Measurements from ENCODE around the gene CLEC1A.
A peak's percentile ranks its signal among the peaks of the same experiment; 100 is the strongest.

CLEC1A gene

GRCh38 chr12:10101042-10101579 lies 2.3 kb upstream of the CLEC1A start:
- peak; percentile 31 for DNase-seq

DNA sequence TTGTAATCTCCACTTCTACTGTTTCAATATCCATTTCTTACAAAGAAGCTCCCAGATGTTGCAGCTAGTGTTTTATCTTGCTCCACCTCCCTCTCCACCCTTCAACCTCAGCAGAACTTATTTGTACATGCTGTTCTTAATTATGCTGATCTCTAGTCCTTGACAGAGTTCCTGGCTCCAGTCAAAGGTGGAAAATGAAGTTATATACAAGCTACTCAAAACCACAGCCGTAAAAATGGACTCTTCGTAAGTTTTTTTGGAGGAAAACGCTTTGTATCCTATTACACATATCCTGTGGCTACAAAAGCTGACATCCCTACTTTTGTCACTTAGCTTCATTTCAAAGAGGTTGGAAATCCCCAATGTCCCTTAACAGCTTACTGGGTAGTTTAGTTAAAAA lies 1.3 kb downstream of the CLEC1A start:
- DNase-seq, result no peak

GRCh38 chr12:10095971-10096370 lies 2.8 kb downstream of the CLEC1A start:
- DNase-seq, result no peak

DNA sequence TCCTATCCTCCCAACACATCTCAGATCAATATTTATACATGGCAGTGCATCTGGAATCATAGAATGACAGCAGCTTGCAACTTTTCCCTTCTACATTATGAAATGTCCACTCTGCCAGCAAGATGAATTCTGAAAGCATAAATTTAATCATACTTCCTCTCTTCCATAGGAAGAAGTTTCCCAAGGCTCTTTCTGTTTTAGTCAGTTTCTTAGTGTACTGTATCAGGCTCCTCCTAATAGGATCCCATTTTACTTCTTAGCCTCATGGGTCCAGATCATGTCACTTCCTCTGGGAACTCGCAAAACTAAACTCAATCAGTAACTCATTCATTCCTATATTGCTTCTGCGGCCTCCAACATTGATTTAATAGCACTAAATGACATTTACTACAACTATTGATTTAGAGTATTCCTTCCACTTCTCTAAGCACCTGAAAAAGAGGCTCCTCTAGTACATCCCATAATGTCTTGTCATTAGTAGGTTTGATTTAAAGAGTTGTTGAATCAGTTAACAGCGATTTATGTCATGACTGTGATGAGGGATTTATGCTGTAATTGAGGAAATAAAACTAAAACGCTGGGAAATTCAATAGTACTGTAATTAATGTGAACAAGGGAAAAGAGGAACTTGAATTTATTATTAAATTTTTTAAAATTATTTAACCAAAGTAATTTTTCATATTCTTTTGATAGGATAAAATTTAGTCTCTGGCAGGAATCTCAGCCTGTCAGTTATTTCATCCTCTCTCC lies 4.0 kb downstream of the CLEC1A start:
- DNase-seq, result no peak

DNA sequence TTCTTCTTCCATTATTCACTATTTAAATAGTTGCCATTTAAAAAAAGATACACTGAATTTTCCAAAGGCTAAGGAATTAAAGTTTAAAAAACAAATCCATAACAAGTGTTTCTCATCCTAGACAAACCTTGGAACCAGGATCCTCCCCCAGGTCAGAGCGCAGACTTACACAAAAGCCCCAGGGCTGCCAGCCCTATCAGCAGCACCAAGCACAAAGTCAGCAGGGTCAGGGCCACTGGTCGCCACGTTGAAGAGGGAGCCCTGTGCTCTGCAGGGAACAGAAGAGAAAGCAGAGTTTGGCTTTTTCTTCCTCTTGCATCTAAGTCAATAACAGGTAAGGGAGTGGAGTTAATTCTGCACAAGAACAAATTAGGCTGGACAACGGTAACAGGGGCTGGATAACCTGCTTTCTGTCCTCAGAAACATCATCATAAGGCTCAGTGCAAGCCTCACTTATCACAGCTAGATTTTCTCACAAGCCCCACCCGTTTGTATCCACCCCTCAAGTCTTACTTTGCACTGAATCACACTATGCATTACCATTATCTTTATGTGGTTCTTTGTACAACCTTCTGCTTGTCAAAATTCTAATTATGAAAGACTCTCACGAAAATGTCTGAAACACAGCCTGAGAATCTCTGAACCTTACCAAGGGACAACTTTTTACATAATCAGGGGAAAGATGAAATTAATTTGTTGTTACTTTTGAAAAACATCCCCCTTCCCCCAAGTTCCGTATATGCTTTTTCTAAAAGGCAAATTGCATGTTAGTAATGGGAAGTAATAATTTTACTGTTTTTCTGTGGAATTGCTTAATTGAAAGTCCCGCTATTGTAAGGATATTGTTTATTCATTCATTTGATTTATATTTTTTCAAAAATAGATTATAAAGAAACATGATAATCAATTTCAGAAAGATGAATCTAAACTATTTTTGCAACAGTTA lies 9.6 kb downstream of the CLEC1A start:
- no peak for DNase-seq

GRCh38 chr12:10088031-10088430 lies 10.8 kb downstream of the CLEC1A start:
- no peak for DNase-seq

GRCh38 chr12:10086387-10086786 lies 12.4 kb downstream of the CLEC1A start:
- no peak for DNase-seq

DNA sequence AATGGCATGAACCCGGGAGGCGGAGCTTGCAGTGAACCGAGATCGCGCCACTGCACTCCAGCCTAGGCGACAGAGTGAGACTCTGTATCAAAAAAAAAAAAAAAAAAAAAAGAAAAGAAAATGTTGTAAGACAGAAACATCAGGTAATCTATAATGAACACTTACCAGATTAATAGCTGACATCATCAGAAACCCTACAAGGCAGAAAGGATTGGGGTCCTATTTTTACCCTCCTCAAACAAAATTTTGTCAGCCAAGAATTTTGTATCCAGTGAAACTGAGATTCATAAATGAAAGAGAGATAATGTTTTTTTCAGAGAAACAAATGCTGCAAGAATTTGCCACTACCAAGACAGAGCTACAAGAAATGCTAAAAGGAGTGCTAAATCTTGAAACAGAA lies 14.1 kb downstream of the CLEC1A start:
- DNase-seq, result no peak

- DNase-seq, result no peak
Measured at GRCh38 chr12:10082117-10082874, 16.5 kb downstream of the CLEC1A start.

DNA sequence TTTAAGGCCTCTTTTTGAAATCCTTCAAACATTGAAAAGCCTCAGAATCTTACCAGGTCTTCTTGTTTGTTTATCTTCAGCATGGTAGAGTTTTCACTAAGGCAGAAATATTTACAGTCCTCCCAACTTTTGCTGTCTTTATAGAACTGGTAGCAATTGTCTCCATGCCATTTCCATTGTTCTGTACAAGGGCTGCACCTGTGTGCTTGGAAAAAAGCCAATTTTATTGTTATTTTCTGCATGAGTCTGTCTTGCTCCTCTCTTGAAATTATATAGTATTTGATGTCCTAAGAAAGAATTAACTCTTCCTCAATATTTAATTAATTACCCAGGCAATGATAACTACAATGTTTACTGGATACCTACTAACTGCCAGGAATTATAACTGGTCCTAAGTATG lies 23.3 kb downstream of the CLEC1A start:
- no peak for DNase-seq

- DNase-seq, result no peak
Measured at GRCh38 chr12:10073261-10073660, 25.5 kb downstream of the CLEC1A start.

GRCh38 chr12:10072131-10072530 lies 26.7 kb downstream of the CLEC1A start:
- DNase-seq, result no peak

DNA sequence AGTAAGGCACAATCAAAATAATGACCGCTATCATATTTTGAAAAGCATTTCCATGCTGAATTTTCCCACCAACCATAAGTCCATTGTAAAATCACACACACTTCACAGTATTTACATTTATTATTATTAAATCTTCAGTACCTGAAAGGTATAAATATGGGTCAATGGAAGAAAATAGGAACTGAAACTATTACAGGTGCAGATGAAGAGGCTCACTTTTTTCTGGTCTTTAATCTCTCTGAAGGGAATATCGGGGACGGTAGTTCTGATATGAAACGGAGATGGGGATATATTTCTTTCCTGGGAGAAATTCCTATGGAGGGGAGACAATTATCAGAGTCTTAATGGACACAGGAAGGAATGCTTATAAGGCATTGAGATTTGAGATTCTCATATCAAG lies 28.4 kb downstream of the CLEC1A start:
- DNase-seq, result no peak

DNA sequence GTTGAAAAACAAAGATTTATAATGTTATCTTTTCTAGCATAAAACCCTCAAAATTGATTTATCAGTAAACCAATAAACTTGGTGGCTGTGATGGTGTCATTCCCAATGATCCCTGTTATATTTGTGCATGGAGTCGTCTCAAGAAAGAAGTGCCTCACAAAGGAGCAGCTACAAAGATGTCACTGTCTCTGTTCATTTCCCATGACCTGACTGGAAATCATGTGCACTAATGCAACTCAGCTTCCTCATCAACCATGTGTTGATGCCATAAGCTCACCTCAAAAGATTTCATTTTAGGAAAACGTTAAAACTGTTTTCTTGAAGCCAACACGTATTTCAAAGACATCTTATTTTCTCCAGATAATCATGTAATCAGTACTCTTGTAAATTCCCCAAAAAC lies 28.8 kb downstream of the CLEC1A start:
- DNase-seq, result no peak

DNA sequence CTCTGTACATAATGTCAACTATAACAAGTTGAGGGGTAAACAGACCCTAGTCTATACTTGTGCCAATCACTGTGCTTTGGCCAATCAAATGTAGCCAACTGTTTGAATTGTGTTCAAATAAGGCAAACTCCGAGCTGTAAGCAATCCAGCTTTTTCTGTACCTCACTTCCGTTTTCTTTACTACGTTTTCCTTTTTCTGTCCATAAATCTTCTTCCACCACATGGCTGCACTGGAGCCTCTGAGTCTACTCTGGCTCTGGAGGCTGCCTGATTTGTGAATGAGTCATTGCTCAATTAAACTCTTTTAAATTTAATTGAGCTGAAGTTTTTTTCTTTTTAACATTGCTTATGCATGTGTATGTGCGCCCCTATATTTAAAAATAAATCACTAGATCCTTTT lies 29.7 kb downstream of the CLEC1A start:
- peak; percentile 8 for DNase-seq

GRCh38 chr12:10068644-10069043 lies 30.1 kb downstream of the CLEC1A start:
- no peak for DNase-seq

GRCh38 chr12:10067942-10068341 lies 30.8 kb downstream of the CLEC1A start:
- no peak for DNase-seq

DNA sequence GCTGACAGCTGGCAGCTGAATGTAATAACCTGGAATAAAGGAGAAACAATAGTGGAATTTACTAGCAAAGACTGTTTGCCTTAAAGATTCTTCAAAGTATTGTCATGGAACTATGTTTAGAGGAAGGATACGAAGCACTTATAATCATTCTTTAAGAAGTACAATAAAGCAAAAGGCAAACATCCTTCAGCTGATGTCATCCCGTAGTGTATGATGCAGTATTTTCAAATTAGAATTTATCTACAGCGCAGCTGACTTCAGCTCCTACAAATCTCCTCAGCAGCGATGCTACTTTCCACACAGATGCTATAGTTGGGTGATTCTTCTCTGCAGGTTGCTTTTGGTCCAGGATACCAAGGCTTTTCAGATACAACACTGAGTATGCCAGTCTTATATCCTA lies 31.5 kb downstream of the CLEC1A start:
- no peak for DNase-seq

DNA sequence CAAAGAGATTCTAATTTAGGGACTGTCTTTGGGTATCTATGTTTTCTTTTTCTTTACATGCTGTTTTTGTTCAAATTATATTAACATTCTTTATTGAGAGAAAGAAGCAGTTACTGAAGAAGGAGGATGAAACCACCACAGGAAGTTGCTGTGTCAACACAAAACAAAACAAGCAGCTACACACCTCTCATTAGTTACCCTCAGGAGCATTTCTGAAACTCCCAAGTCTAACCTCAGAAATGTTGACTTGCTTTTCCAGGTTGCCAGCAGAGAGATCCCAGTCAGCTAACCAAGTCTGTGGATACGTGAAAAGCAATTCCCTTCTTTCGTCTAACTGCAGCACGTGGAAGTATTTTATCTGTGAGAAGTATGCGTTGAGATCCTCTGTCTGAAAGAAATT lies 33.5 kb downstream of the CLEC1A start:
- no peak for DNase-seq

GRCh38 chr12:10058387-10058786 lies 40.4 kb downstream of the CLEC1A start:
- no peak for DNase-seq

DNA sequence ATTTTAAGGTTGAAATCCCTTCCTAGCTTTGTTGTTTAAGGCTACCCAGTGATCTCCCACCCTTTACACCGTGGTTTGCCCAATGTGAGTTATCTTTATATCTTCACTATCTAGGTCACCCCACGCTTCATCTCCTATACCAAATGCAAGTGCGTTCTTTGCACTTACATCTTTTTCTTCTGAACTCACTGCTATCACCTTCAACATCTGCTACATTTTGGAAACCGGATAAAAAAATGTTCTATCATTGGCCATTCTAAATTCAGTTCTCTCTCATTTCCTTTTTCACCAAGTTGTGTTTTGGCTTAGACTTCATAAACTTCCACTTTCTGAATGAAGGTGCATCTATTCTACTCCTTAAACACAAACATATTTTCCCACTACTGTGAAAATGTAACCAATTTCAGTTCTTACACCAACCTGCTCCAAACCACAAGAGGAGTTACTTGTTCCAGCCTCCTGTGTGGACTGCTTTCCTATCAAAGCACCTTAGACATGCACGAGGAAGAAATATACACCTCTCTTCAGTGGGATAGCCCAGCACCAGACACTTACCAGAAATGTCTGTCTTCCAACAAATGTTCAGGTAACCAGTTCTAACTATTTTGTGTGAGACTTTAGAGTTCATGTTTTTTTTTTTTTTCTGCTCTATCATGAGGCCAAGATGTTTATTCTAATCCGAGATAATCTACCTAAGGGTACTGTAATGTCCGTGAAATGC lies 46.4 kb downstream of the CLEC1A start:
- DNase-seq, result no peak

GRCh38 chr12:10048526-10048925 lies 50.3 kb downstream of the CLEC1A start:
- DNase-seq, result no peak
